Immature natural killer cell (primary cell): Measurements from ENCODE around the gene SEMA5A. TPM values are rescaled to one million over a fixed set of nuclear protein-coding genes. Genes with fewer than 3 reads are reported as not detected.

ENCODE experiments used
- DNase-seq, 3 donors: peaks; one replicate each; pipeline ENCODE4 v3.0.0; 2022; ENCODE audit warnings: mixed read lengths in 1 of 3
- H3K27ac Mint-ChIP-seq, 6 donors: one replicate each; pipeline ENCODE4 v1.8.0; 2020; ENCODE audit warnings: mixed read lengths in 6 of 6, mild to moderate bottlenecking in 5 of 6, inconsistent platforms in 4 of 6, moderate library complexity in 3 of 6
- H3K27me3 Mint-ChIP-seq, 3 donors: one replicate each; pipeline ENCODE4 v1.8.0; 2020 to 2021; ENCODE audit warnings: low read depth in 3 of 3, mild to moderate bottlenecking in 3 of 3, mixed read lengths in 3 of 3, moderate library complexity in 3 of 3, inconsistent platforms in 1 of 3
- H3K36me3 Mint-ChIP-seq, 3 donors: one replicate each; pipeline ENCODE4 v1.8.0; 2020; ENCODE audit warnings: mixed read lengths in 3 of 3, inconsistent platforms in 2 of 3, mild to moderate bottlenecking in 2 of 3
- H3K4me1 Mint-ChIP-seq, 2 donors: one replicate each; pipeline ENCODE4 v1.8.0; 2020; ENCODE audit warnings: inconsistent platforms in 2 of 2, mild to moderate bottlenecking in 2 of 2, mixed read lengths in 2 of 2, moderate library complexity in 1 of 2
- H3K4me3 Mint-ChIP-seq, 5 donors: one replicate each; pipeline ENCODE4 v1.8.0; 2020; ENCODE audit warnings: mild to moderate bottlenecking in 5 of 5, mixed read lengths in 5 of 5, inconsistent platforms in 3 of 5, moderate library complexity in 3 of 5
- H3K9me3 Mint-ChIP-seq, 6 donors: one replicate each; pipeline ENCODE4 v1.8.0; 2020; ENCODE audit warnings: mild to moderate bottlenecking in 6 of 6, mixed read lengths in 6 of 6, inconsistent platforms in 4 of 6, moderate library complexity in 3 of 6
- polyA plus RNA-seq, 3 donors: library from polyadenylated mRNA; unstranded; fragments of 300-500 nt; fragmentation: Illumina TruSeq; gene quantifications; one replicate each; pipeline ENCODE4 v1.2.3, GENCODE V29; 2021

SEMA5A gene
- polyA plus RNA-seq, 3 donors from 2014 or later, result 0.02 TPM; not detected in 2

GRCh38 chr5:9265441-9266287 lies 280.2 kb downstream of the SEMA5A start:
- Mint-ChIP-seq H3K4me1 (no peaks in the 10 kb centered on the region), H3K4me3 (no peak overlapping the region), H3K27me3 (peaks cover 0 to 2% (median 0%) of the 10 kb centered on the region in 3 donors), H3K9me3 (peaks cover 0 to 26% (median 10%) of the 10 kb centered on the region in 6 donors), H3K27ac (no peak overlapping the region), H3K36me3 (no peaks in the 10 kb centered on the region)
- DNase-seq, result no peak

- H3K27me3 Mint-ChIP-seq, result peaks cover 0 to 2% (median 0%) of the 10 kb centered on the region in 3 donors
- H3K9me3 Mint-ChIP-seq, result peaks cover 0 to 24% (median 8%) of the 10 kb centered on the region in 6 donors
- no peaks in the 10 kb centered on the region for H3K36me3 Mint-ChIP-seq
- no peak overlapping the region for H3K4me3 Mint-ChIP-seq
- DNase-seq, result no peak
- H3K4me1 Mint-ChIP-seq, result no peaks in the 10 kb centered on the region
- no peak overlapping the region for H3K27ac Mint-ChIP-seq
These were observed 281.6 kb downstream of the SEMA5A start for GRCh38 chr5:9264301-9264700.

DNA sequence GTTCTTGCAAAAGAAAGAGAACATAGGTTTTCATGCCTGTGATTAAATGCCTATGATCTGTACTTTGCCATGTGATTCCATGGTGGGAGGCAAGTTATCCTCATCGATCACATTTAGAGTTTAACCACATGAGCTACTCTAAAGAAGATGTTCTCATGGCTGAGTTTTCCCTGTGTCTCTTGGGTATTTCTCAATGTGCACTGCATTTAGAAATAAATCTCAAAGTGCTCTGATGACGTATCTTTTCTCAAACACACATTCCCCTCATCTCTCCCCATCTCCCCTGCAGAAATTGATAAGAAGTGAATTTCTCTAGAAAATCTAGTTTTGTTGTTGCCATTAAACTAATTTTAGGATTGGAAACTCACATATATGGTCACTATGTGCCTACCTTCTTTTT lies 282.2 kb downstream of the SEMA5A start:
- Mint-ChIP-seq H3K4me3 (no peak overlapping the region), H3K36me3 (no peaks in the 10 kb centered on the region), H3K27me3 (peaks cover 0 to 2% (median 0%) of the 10 kb centered on the region in 3 donors), H3K9me3 (peaks cover 0 to 24% (median 9%) of the 10 kb centered on the region in 6 donors), H3K27ac (no peak overlapping the region), H3K4me1 (no peaks in the 10 kb centered on the region)
- no peak for DNase-seq

GRCh38 chr5:9251379-9251980 lies 294.4 kb downstream of the SEMA5A start:
- Mint-ChIP-seq H3K36me3 (no peaks in the 10 kb centered on the region), H3K4me3 (no peak overlapping the region), H3K9me3 (peaks cover 0 to 28% (median 7%) of the 10 kb centered on the region in 6 donors), H3K27me3 (peaks cover 0 to 2% (median 0%) of the 10 kb centered on the region in 3 donors), H3K4me1 (no peaks in the 10 kb centered on the region), H3K27ac (no peak overlapping the region)
- no peak for DNase-seq

DNA sequence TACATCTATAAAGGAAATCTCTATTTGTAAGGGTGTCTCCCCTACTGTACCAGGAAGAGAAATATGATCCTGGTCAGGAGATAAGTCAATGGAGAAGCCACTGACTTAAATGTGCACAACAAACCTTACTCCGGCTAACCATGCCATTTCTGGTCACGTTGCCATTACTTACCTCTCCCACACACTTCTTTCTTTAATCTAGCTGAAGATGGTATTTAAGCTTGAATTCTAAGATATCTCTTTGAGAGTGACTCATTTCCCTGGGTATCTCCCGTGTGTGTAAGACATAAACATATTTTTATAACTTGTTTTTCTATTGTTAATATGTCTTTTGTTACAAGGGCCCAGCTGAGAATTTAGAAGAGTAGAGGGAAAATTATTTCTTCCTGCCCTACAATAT lies 296.6 kb downstream of the SEMA5A start:
- Mint-ChIP-seq H3K9me3 (peaks cover 0 to 24% (median 6%) of the 10 kb centered on the region in 6 donors), H3K4me3 (no peak overlapping the region), H3K27ac (no peak overlapping the region), H3K36me3 (no peaks in the 10 kb centered on the region), H3K4me1 (no peaks in the 10 kb centered on the region), H3K27me3 (peaks cover 0 to 2% (median 0%) of the 10 kb centered on the region in 3 donors)
- no peak for DNase-seq

- Mint-ChIP-seq H3K4me1 (no peaks in the 10 kb centered on the region), H3K27me3 (peaks cover 0 to 3% (median 0%) of the 10 kb centered on the region in 3 donors), H3K9me3 (peaks cover 0 to 17% (median 5%) of the 10 kb centered on the region in 6 donors), H3K36me3 (no peaks in the 10 kb centered on the region), H3K4me3 (no peak overlapping the region), H3K27ac (no peak overlapping the region)
- no peak for DNase-seq
These were observed 300.8 kb downstream of the SEMA5A start for GRCh38 chr5:9245071-9245470.

DNA sequence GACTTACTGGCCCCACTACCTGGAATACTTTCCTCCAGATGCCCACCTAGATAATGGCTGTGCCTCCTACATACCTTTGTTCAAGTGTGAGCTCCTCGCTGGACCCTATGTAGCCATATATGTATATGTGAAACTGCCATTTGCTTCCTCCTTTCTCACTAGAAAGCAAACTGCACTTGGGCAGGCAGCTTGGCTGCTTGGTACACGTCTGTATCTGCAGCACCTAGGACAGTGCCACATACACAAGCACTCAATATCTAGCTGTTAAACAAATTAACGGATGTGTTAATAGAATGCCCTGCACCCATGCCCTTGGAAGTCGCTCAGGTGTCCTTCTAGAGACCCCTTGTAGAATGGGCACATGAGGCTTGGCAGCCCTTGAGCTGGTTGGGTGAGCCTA lies 301.5 kb downstream of the SEMA5A start:
- H3K36me3 Mint-ChIP-seq, result no peaks in the 10 kb centered on the region
- peaks cover 0 to 2% (median 0%) of the 10 kb centered on the region in 3 donors for H3K27me3 Mint-ChIP-seq
- H3K27ac Mint-ChIP-seq, result no peak overlapping the region
- no peak for DNase-seq
- H3K4me3 Mint-ChIP-seq, result no peak overlapping the region
- no peaks in the 10 kb centered on the region for H3K4me1 Mint-ChIP-seq
- H3K9me3 Mint-ChIP-seq, result peaks cover 0 to 13% (median 4%) of the 10 kb centered on the region in 6 donors

DNA sequence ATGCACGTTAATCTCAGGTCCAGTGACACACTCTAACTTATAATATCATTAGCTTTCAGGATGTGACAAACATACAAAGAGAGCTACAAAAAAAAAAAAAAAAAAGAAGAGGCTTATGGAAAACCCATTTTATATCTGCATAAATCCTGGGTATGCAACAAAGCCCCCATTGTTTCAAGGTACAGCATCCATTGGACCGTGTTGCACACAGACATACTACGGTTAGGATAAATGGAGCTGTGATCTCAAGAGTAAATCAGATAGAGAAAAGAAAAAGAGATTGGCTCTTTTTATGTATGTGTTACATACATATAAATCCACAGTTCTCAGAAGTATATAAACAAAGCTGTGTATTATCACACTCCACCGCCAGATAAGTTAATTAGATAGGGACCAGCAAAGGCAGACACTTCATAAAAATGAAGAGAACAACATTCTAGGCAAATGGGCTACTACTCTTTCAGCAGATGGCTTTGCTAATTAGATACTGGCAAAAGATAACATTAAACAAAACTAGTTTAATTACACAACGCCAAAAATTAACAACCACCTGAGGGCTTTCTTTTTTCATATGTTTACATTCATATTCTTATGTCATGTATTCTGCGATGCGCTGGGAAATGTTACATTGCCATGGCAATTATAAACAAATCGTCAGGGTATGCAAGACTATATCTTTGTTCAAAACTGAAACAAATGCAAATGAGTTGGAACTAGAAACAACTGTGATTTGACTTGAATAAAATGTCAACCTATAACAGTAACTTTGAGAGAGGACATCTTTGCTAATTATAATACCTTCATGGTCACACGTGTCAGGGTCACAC lies 304.2 kb downstream of the SEMA5A start:
- H3K36me3 Mint-ChIP-seq, result no peaks in the 10 kb centered on the region
- no peaks in the 10 kb centered on the region for H3K4me1 Mint-ChIP-seq
- DNase-seq, result no peak
- no peak overlapping the region for H3K4me3 Mint-ChIP-seq
- H3K9me3 Mint-ChIP-seq, result peaks cover 0 to 13% (median under 1%) of the 10 kb centered on the region in 6 donors
- H3K27me3 Mint-ChIP-seq, result peaks cover 0 to 2% (median 0%) of the 10 kb centered on the region in 3 donors
- no peak overlapping the region for H3K27ac Mint-ChIP-seq

DNA sequence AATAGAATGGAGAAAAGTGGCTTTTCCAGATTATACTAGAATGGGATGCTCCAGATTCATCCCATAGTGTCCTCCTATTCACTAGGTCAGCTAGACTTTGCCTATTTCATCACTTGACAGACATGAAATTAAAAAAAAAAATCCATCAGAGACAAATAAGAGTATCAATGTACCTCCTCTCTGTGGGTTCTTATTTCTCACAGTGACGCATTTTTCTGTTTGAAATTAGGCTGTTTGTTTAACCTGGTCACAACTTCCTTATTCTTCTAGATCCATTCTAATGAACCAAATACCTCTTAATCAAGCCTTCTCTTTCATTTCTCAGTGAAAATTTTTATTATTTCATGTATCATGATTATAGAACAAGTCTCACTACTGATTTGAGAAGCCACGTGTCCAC lies 305.4 kb downstream of the SEMA5A start:
- H3K4me1 Mint-ChIP-seq, result no peaks in the 10 kb centered on the region
- no peak for DNase-seq
- H3K27ac Mint-ChIP-seq, result no peak overlapping the region
- H3K9me3 Mint-ChIP-seq, result peaks cover 0 to 13% (median 2%) of the 10 kb centered on the region in 6 donors
- H3K36me3 Mint-ChIP-seq, result no peaks in the 10 kb centered on the region
- H3K27me3 Mint-ChIP-seq, result peaks cover 0 to 3% (median 0%) of the 10 kb centered on the region in 3 donors
- no peak overlapping the region for H3K4me3 Mint-ChIP-seq

DNA sequence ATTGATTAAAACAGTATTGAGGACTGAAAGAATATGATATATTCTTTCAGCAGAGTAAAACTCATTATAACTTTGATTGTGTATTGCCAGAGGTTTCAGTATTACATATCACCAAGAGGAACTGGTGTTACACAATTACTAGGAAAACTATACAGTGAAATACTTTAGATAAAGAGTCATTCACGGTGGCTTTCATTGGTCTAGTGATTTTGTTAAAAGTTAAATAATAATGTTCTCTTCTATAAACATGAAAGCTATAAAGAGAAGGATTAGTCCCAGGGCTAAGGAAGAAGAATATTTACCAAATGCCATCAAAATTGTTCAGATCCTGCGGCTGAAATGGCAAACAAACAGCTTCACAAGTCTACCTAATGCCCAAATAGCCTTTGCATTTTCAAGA lies 306.2 kb downstream of the SEMA5A start:
- Mint-ChIP-seq H3K27me3 (peaks cover 0 to 3% (median 0%) of the 10 kb centered on the region in 3 donors), H3K36me3 (no peaks in the 10 kb centered on the region), H3K4me1 (no peaks in the 10 kb centered on the region), H3K27ac (no peak overlapping the region), H3K9me3 (peaks cover 0 to 10% (median 2%) of the 10 kb centered on the region in 6 donors), H3K4me3 (no peak overlapping the region)
- no peak for DNase-seq

DNA sequence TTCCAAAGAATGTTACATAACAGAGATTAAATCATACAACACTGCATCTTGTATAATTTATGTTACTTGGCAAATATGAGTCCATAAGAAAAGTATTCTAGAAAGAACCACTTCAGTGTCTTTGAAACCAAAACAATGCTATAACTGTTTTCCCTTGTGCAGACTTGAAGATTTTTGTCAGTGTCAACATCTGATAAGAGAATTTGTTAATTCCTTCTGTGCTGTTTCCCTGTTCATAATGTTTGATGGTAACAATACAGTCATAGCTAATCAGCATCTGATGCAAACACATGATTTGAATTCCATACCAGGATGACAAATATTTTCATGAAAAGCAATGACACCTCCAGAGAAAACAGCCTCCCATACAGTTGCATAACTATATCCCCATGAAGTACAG lies 306.8 kb downstream of the SEMA5A start:
- DNase-seq, result no peak
- no peak overlapping the region for H3K4me3 Mint-ChIP-seq
- peaks cover 0 to 10% (median 2%) of the 10 kb centered on the region in 6 donors for H3K9me3 Mint-ChIP-seq
- H3K36me3 Mint-ChIP-seq, result no peaks in the 10 kb centered on the region
- no peaks in the 10 kb centered on the region for H3K4me1 Mint-ChIP-seq
- peaks cover 0 to 3% (median 0%) of the 10 kb centered on the region in 3 donors for H3K27me3 Mint-ChIP-seq
- no peak overlapping the region for H3K27ac Mint-ChIP-seq

- no peaks in the 10 kb centered on the region for H3K36me3 Mint-ChIP-seq
These were observed 312.2 kb downstream of the SEMA5A start for GRCh38 chr5:9233712-9234111.

GRCh38 chr5:9233035-9233434 lies 312.8 kb downstream of the SEMA5A start:
- H3K9me3 Mint-ChIP-seq, result peaks cover 3 to 29% (median 12%) of the 10 kb centered on the region in 6 donors
- no peak overlapping the region for H3K4me3 Mint-ChIP-seq
- H3K36me3 Mint-ChIP-seq, result no peaks in the 10 kb centered on the region
- H3K4me1 Mint-ChIP-seq, result no peaks in the 10 kb centered on the region
- DNase-seq, result no peak
- peaks cover 0 to 2% (median 0%) of the 10 kb centered on the region in 3 donors for H3K27me3 Mint-ChIP-seq
- no peak overlapping the region for H3K27ac Mint-ChIP-seq

More at GRCh38 chr5:9233712-9234111, 312.2 kb downstream of the SEMA5A start:
- no peak overlapping the region for H3K4me3 Mint-ChIP-seq
- H3K27me3 Mint-ChIP-seq, result peaks cover 0 to 2% (median 0%) of the 10 kb centered on the region in 3 donors
- no peak for DNase-seq
- no peak overlapping the region for H3K27ac Mint-ChIP-seq
- H3K4me1 Mint-ChIP-seq, result no peaks in the 10 kb centered on the region
- H3K9me3 Mint-ChIP-seq, result peaks cover 3 to 22% (median 10%) of the 10 kb centered on the region in 6 donors
